ENCODE measurements around the gene SBNO1. TPM values are rescaled to one million over a fixed set of nuclear protein-coding genes. Genes with fewer than 3 reads are reported as not detected.

Gene SBNO1
- total and polyA plus RNA-seq, 4 donors, result 4.7 to 28.5 (median 15.3) TPM

DNA sequence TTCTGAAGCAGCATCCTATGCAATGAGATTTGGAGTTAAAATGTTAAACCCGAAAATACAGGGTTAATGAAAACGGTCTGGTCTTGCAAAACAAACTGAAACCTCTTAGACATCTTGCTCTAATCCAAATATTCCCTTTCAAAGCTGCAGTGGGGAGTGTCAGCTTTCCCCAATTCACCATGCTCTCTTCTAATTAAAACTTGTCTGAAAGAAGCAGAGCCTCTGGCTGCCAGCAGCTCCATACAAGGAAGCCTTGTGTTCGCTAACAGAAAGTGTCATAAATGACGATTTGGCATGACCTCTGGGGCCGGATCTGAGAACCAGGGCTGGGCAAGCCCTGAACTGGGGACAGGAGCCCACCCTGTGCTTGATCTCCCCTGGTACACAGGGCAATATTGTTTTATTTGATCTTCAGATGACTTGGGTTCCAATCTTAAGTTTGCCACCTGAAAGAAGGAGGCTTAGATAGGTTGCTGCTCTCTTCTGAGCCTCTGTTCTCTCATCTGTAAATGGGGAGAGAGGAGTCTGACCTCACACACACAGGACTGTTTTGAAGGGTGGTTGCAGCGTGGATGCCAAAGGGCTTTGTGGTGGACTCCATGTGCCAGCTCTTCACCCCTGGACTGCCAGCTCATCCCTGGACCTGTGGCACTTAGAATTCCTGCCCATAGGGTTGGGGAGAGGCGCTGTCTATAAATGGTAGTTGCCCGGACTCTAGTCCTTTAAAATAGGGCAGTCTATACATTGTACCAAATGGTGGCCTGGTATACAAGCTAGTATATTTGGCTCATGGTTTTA, 27.1 kb upstream of the SBNO1 start:
- ATAC-seq (ENCODE audit: insufficient read depth, low FRiP score), result no peak
- WGBS, 2 donors, result 68 to 73% methylated on average over 8 of the region's 8 CpGs
- Histone ChIP-seq H3K4me1 (ENCODE audit: control insufficient read depth in 5 of 5, insufficient read depth in 5 of 5, low read length in 5 of 5) (peaks cover 0 to 23% (median 13%) of the 10 kb centered on the region in 5 donors), H3K27ac (ENCODE audit: low read depth in 1 of 2, low read length in 1 of 2) (peak overlapping the region in 1 of 2 donors; percentile 61), H3K36me3 (ENCODE audit: control insufficient read depth in 4 of 4, insufficient read depth in 4 of 4, low read length in 4 of 4) (peaks cover 10 to 34% (median 33%) of the 10 kb centered on the region in 4 donors), H3K4me3 (no peak overlapping the region), H3K9me3 (ENCODE audit: control insufficient read depth in 4 of 4, insufficient read depth in 3 of 4, low read length in 3 of 4) (no peaks in the 10 kb centered on the region), H3K9ac (ENCODE audit: insufficient read depth in 1 of 2, low read length in 2 of 2) (no peak overlapping the region), H3K27me3 (ENCODE audit: control insufficient read depth in 3 of 3, insufficient read depth in 3 of 3, low read length in 2 of 3) (no peaks in the 10 kb centered on the region)
- TF ChIP-seq CTCF (IDR thresholded peaks at IDR 0.05; ENCODE audit: control extremely low read depth, extremely low read depth), result no peak
- no peak for DNase-seq

GRCh38 chr12:123390498-123391426, 26.1 kb upstream of the SBNO1 start:
- peak overlapping the region; percentile 82 for H3K4me3 ChIP-seq
- H3K9me3 ChIP-seq (ENCODE audit: control insufficient read depth in 4 of 4, insufficient read depth in 3 of 4, low read length in 3 of 4), result no peaks in the 10 kb centered on the region
- no peak overlapping the region for H3K9ac ChIP-seq (ENCODE audit: insufficient read depth in 1 of 2, low read length in 2 of 2)
- 36 to 38% methylated on average over 23 of the region's 23 CpGs for WGBS, 2 donors
- peaks cover 8 to 29% (median 23%) of the 10 kb centered on the region in 4 donors for H3K36me3 ChIP-seq (ENCODE audit: control insufficient read depth in 4 of 4, insufficient read depth in 4 of 4, low read length in 4 of 4)
- no peak for ATAC-seq (ENCODE audit: insufficient read depth, low FRiP score)
- peak in 2 of 3 donors; percentile 43 to 53 for DNase-seq
- H3K27ac ChIP-seq (ENCODE audit: low read depth in 1 of 2, low read length in 1 of 2), result peak overlapping the region; percentile 82 to 94
- peaks cover 0 to 23% (median 13%) of the 10 kb centered on the region in 5 donors for H3K4me1 ChIP-seq (ENCODE audit: control insufficient read depth in 5 of 5, insufficient read depth in 5 of 5, low read length in 5 of 5)
- TF ChIP-seq CTCF (IDR thresholded peaks at IDR 0.05; ENCODE audit: control extremely low read depth, extremely low read depth), result no peak
- no peaks in the 10 kb centered on the region for H3K27me3 ChIP-seq (ENCODE audit: control insufficient read depth in 3 of 3, insufficient read depth in 3 of 3, low read length in 2 of 3)

- WGBS, 2 donors, result 3 to 10% methylated on average over 47 to 66 of the region's 66 CpGs
- Histone ChIP-seq H3K9me3 (ENCODE audit: control insufficient read depth in 4 of 4, insufficient read depth in 3 of 4, low read length in 3 of 4) (no peaks in the 10 kb centered on the region), H3K27me3 (ENCODE audit: control insufficient read depth in 3 of 3, insufficient read depth in 3 of 3, low read length in 2 of 3) (no peaks in the 10 kb centered on the region), H3K4me3 (peak overlapping the region; percentile 82), H3K36me3 (ENCODE audit: control insufficient read depth in 4 of 4, insufficient read depth in 4 of 4, low read length in 4 of 4) (peaks cover 8 to 27% (median 19%) of the 10 kb centered on the region in 4 donors), H3K9ac (ENCODE audit: insufficient read depth in 1 of 2, low read length in 2 of 2) (no peak overlapping the region), H3K4me1 (ENCODE audit: control insufficient read depth in 5 of 5, insufficient read depth in 5 of 5, low read length in 5 of 5) (peaks cover 0 to 29% (median 13%) of the 10 kb centered on the region in 5 donors), H3K27ac (ENCODE audit: low read depth in 1 of 2, low read length in 1 of 2) (peak overlapping the region; percentile 82 to 94)
- TF ChIP-seq CTCF (IDR thresholded peaks at IDR 0.05; ENCODE audit: control extremely low read depth, extremely low read depth), result no peak
- peak; percentile 32 for ATAC-seq (ENCODE audit: insufficient read depth, low FRiP score)
- DNase-seq, result peak in 2 of 3 donors; percentile 51 to 64
Measured at GRCh38 chr12:123389560-123390351, 25.1 kb upstream of the SBNO1 start.
